ENCODE data around the gene NUDT2. TPM values are rescaled to one million over a fixed set of nuclear protein-coding genes. Genes with fewer than 3 reads are reported as not detected.

The NUDT2 gene
- total RNA-seq, 4 donors from 2014 or later = 3.0 to 8.7 (median 4.8) TPM

DNA sequence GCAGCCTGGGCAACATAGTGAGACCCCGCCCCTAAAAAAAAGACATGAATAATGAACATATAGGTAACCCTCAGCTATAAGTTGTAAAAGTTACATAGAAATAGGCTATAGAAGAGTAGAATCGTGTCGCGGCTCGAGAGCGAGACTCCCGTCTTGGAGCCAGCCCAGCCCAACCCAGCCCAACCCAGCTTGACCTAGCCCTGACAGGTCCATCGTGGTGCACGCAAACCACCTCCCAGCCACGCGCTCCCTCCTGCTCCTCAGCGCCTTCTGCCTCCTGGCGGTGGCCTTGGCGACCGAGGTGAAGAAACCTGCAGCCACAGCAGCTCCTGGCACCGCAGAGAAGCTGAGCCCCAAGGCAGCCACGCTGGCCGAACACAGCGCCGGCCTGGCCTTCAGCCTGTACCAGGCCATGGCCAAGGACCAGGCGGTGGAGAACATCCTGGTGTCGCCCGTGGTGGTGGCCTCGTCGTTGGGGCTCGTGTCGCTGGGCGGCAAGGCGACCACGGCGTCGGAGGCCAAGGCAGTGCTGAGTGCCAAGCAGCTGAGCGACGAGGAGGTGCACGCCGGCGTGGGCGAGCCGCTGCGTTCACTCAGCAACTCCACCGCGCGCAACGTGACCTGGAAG lies 11.1 kb upstream of the NUDT2 start:
- H3K4me1 ChIP-seq = no peaks in the 10 kb centered on the region
- H3K36me3 ChIP-seq = no peaks in the 10 kb centered on the region
- intact Hi-C loops (cut with DNase I) = no loop called here
- 95 to 97% methylated on average over 34 to 43 of the region's 44 CpGs for WGBS, 2 donors
- TF ChIP-seq, protein P1, sequence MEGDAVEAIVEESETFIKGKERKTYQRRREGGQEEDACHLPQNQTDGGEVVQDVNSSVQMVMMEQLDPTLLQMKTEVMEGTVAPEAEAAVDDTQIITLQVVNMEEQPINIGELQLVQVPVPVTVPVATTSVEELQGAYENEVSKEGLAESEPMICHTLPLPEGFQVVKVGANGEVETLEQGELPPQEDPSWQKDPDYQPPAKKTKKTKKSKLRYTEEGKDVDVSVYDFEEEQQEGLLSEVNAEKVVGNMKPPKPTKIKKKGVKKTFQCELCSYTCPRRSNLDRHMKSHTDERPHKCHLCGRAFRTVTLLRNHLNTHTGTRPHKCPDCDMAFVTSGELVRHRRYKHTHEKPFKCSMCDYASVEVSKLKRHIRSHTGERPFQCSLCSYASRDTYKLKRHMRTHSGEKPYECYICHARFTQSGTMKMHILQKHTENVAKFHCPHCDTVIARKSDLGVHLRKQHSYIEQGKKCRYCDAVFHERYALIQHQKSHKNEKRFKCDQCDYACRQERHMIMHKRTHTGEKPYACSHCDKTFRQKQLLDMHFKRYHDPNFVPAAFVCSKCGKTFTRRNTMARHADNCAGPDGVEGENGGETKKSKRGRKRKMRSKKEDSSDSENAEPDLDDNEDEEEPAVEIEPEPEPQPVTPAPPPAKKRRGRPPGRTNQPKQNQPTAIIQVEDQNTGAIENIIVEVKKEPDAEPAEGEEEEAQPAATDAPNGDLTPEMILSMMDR (IDR thresholded peaks at IDR 0.05) = no peak
- no peak for TF ChIP-seq POLR2A (IDR thresholded peaks at IDR 0.05)
- H3K9me3 ChIP-seq = no peaks in the 10 kb centered on the region
- no peaks in the 10 kb centered on the region for H3K27me3 ChIP-seq
- no peak for DNase-seq
- no peak overlapping the region for H3K27ac ChIP-seq
- no peak overlapping the region for H3K4me3 ChIP-seq (replicated peaks in 1 of 3)

DNA sequence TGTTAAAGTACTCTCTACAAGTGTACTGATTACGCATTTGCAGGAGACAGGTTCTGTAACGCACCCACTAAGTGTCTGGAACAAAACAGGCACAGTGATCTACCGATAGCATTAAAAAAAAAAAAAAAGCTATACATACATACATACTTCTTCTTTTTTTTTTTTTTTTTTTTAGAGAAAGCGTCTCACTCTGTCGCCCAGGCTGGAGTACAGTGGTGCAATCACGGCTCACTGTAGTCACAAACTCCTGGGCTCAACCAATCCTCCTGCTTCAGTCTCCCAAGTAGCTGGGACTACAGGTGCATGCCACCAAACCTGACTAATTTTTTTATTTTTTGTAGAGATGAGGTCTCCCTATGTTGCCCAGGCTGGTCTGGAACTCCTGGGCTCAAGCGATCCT lies 7.9 kb upstream of the NUDT2 start:
- Histone ChIP-seq H3K4me1 (no peaks in the 10 kb centered on the region), H3K27me3 (no peaks in the 10 kb centered on the region), H3K27ac (no peak overlapping the region), H3K4me3 (replicated peaks in 1 of 3) (no peak overlapping the region), H3K9me3 (no peaks in the 10 kb centered on the region), H3K36me3 (no peaks in the 10 kb centered on the region)
- no peak for DNase-seq
- 94 to 96% methylated on average over 7 of the region's 7 CpGs for WGBS, 2 donors
- intact Hi-C loops (cut with DNase I) = loop anchor here (10.0 kb wide), 1 partner anchor 127 kb away; no protein-coding TSS in a partner anchor
- TF ChIP-seq, protein P1 (IDR thresholded peaks at IDR 0.05) = no peak

DNA sequence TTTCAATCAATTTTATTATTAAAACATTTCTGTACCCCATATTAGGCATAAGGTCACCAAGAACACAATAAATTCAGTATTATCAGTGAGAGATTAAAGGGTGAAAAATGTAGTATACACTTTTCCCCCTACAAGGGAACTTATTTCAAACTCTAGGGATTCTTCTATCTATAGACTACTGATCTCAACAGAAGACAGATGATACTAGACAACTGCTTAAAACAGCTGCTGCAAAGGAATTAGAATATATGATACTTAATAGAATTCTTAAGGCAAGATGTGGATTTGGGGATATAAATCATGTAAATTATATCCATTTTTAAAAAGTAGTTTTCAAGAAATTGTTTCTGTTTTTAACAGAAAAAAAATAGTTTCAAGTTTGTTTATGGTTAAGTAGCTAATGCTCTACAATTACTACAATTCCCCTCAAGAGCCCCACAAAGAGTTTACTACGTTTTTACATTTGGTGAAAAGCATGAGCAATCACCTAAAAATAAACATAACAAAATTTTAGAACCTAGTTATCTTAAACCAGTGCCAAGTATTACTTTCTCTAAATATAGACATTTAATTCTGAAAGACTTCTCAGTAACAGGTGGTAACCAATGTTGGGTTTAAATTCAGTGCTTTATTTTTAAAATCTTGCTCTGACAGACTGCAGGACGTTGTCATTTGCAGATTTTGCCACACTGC lies 6.3 kb upstream of the NUDT2 start:
- Histone ChIP-seq H3K27ac (no peak overlapping the region), H3K36me3 (no peaks in the 10 kb centered on the region), H3K9me3 (no peaks in the 10 kb centered on the region), H3K4me1 (peaks cover under 1 to 3% of the 10 kb centered on the region in 2 donors), H3K27me3 (no peaks in the 10 kb centered on the region), H3K4me3 (replicated peaks in 1 of 3) (no peak overlapping the region)
- DNase-seq = no peak
- WGBS, 2 donors = 57 to 61% methylated on average over 2 of the region's 2 CpGs
- intact Hi-C loops (cut with DNase I) = loop anchor here (10.0 kb wide), 1 partner anchor 128 kb away; no protein-coding TSS in a partner anchor
- TF ChIP-seq, protein P1 (IDR thresholded peaks at IDR 0.05) = no peak
- TF ChIP-seq POLR2A (IDR thresholded peaks at IDR 0.05) = no peak

DNA sequence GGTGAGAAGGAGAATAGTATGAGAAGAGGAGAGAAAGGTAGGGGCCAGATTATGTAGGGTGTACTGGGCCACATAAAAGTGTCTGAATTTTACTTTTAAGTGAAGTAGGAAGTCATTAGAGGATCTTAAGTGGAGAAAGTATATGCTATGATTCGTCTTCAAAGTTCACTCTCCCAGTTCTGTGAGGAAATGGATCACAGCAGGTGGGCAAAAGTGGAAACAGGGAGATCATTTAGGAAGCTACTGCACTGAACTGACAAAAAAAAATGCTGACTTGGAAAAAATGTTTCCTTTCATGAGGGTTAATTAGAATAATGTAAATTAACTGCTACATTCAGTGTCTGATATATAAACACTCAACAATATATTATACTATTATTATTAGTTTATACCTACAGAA lies 2.7 kb upstream of the NUDT2 start:
- H3K27me3 ChIP-seq = no peaks in the 10 kb centered on the region
- no peaks in the 10 kb centered on the region for H3K36me3 ChIP-seq
- TF ChIP-seq POLR2A (IDR thresholded peaks at IDR 0.05) = no peak
- TF ChIP-seq, protein P1 (IDR thresholded peaks at IDR 0.05) = no peak
- H3K27ac ChIP-seq = no peak overlapping the region
- no peak for DNase-seq
- WGBS, 2 donors = 68 to 77% methylated on average over 1 of the region's 1 CpG
- intact Hi-C loops (cut with DNase I) = loop anchor here (10.0 kb wide), 1 partner anchor 132 kb away; no protein-coding TSS in a partner anchor
- H3K4me3 ChIP-seq (replicated peaks in 1 of 3) = no peak overlapping the region
- no peaks in the 10 kb centered on the region for H3K9me3 ChIP-seq
- H3K4me1 ChIP-seq = peaks cover 13 to 15% of the 10 kb centered on the region in 2 donors

DNA sequence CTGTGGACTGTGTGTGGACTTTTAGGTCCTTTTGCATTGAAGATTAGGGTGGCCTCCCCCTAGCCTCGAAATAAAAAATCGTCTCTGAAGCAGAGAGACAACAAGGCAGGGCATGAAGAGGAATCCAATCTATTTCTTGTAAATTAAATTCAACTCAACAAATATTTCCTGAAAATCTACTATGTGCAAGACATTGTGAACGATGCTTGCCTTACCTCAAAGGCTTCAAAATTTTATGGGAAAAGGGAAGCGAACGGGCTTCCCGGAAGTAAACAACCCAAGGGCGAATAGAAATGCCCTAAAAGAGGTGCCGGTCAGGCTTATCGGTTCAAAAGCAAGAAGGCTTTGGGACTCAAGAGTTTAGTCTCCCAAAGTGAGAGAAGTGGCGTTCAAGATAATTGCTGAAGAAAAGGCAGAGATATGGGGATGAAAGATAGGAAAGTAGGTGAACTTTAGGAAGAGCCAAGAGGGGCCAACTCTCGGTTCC lies 826 bp upstream of the NUDT2 start:
- Histone ChIP-seq H3K27me3 (no peaks in the 10 kb centered on the region), H3K4me3 (replicated peaks in 1 of 3) (peak overlapping the region; percentile 46 to 54 (median 48)), H3K36me3 (no peaks in the 10 kb centered on the region), H3K9me3 (no peaks in the 10 kb centered on the region), H3K27ac (peak overlapping the region; percentile 40 to 51 (median 48)), H3K4me1 (peaks cover 18 to 23% of the 10 kb centered on the region in 2 donors)
- intact Hi-C loops (cut with DNase I) = loop anchor here (10.0 kb wide), 1 partner anchor 134 kb away; no protein-coding TSS in a partner anchor
- 1 to 2% methylated on average over 11 of the region's 11 CpGs for WGBS, 2 donors
- DNase-seq = peak; percentile 2 to 11
- TF ChIP-seq, protein P1 (IDR thresholded peaks at IDR 0.05) = no peak
- TF ChIP-seq POLR2A (IDR thresholded peaks at IDR 0.05) = no peak

Measured in thyroid gland (tissue), 4 donors.